Keratinocyte (primary cell): ENCODE results near the gene SEMA3F. TPM values are rescaled to one million over a fixed set of nuclear protein-coding genes. Genes with fewer than 3 reads are reported as not detected.

Source experiments
- DNase-seq: peaks from one replicate; pipeline ENCODE4 v3.0.0-alpha.2; 2011; ENCODE audit warnings: low read depth, missing footprints, low spot score
- FAIRE-seq: peaks from 2 replicates; lab custom pipeline; 2011; peaks lifted over from hg19 to GRCh38; lab: Jason Lieb, UNC
- H2AFZ ChIP-seq: 2 replicates; pipeline ENCODE4 v1.6.0; 2012; ENCODE audit warnings: low read length, control low read depth, inconsistent platforms; ENCODE audit not compliant: control insufficient read depth
- H3K27ac ChIP-seq: 2 replicates; pipeline ENCODE4 v1.5.1; 2011; ENCODE audit warnings: low read length; ENCODE audit not compliant: control insufficient read depth, insufficient read depth
- H3K27me3 ChIP-seq: 3 replicates; pipeline ENCODE4 v1.6.0; 2011; ENCODE audit warnings: low read length; ENCODE audit not compliant: control insufficient read depth, insufficient read depth; ENCODE audit errors: extremely low read depth
- H3K36me3 ChIP-seq, 2 experiments: 2 replicates in 1 of 2; 3 replicates in 1 of 2; pipeline ENCODE4 v1.5.1; 2011; ENCODE audit warnings: low read length in 2 of 2, mild to moderate bottlenecking in 1 of 2; ENCODE audit not compliant: control insufficient read depth in 2 of 2, insufficient read depth in 2 of 2; ENCODE audit errors: extremely low read depth in 1 of 2
- H3K4me1 ChIP-seq: 3 replicates; pipeline ENCODE4 v1.5.1; 2011; ENCODE audit warnings: low read length; ENCODE audit not compliant: control insufficient read depth, insufficient read depth; ENCODE audit errors: extremely low read depth
- H3K4me2 ChIP-seq: 3 replicates; pipeline ENCODE4 v1.6.0; 2011; ENCODE audit warnings: low read depth, low read length; ENCODE audit not compliant: control insufficient read depth, insufficient read depth; ENCODE audit errors: extremely low read depth
- H3K4me3 ChIP-seq, 3 experiments: fragments of 200-600 bp in 1 of 3; sonication (generic) in 1 of 3; 2 replicates in 2 of 3; 3 replicates in 1 of 3; pipeline ENCODE4 v1.5.1; 2011 to 2016; ENCODE audit warnings: low read length in 3 of 3, mild to moderate bottlenecking in 3 of 3, control low read depth in 2 of 3, inconsistent platforms in 1 of 3, low read depth in 1 of 3, mixed read lengths in 1 of 3, mixed run types in 1 of 3, moderate library complexity in 1 of 3; ENCODE audit not compliant: control insufficient read depth in 2 of 3, insufficient read depth in 2 of 3; ENCODE audit errors: extremely low read depth in 1 of 3
- H3K79me2 ChIP-seq: 2 replicates; pipeline ENCODE4 v1.6.0; 2012; ENCODE audit warnings: low read length; ENCODE audit not compliant: control insufficient read depth, insufficient read depth
- H3K9ac ChIP-seq: 3 replicates; pipeline ENCODE4 v1.6.0; 2011; ENCODE audit warnings: low read length; ENCODE audit not compliant: control insufficient read depth, insufficient read depth; ENCODE audit errors: extremely low read depth
- H3K9me1 ChIP-seq: 3 replicates; pipeline ENCODE4 v1.6.0; 2011; ENCODE audit warnings: low read length; ENCODE audit not compliant: control insufficient read depth, insufficient read depth; ENCODE audit errors: extremely low read depth
- H3K9me3 ChIP-seq: 2 replicates; pipeline ENCODE4 v1.5.1; 2012; ENCODE audit warnings: low read depth, low read length; ENCODE audit not compliant: control insufficient read depth
- H4K20me1 ChIP-seq: 3 replicates; pipeline ENCODE4 v1.6.0; 2011; ENCODE audit warnings: low read length; ENCODE audit not compliant: control insufficient read depth, insufficient read depth; ENCODE audit errors: extremely low read depth
- EZH2 ChIP-seq: IDR thresholded peaks from one replicate; pipeline ENCODE4 v1.6.1; 2012; ENCODE audit warnings: inconsistent platforms, mild to moderate bottlenecking, low read length, moderate library complexity
- dilution Hi-C: fragments of 300-500 bp; cut with MboI; formaldehyde crosslinking; loops from one replicate; pipeline ENCODE4 v1.7.0; 2020; ENCODE audit warnings: low sequenced_read_pairs; ENCODE audit not compliant: extremely low pct_ligation_motif_present
- polyA plus RNA-seq, 5 experiments: library from polyadenylated mRNA; depleted of rRNA in 3 of 5; stranded (reverse) in 3 of 5; stranded (forward) in 1 of 5; unstranded in 1 of 5; fragments of >200 nt; gene quantifications; 1 replicate in 1 of 5; 2 replicates in 3 of 5; 3 replicates in 1 of 5; pipeline versions ENCODE4 v1.2.1 to v1.2.3, GENCODE V29; 2011 to 2012; ENCODE audit warnings: missing spikeins in 2 of 5, low read depth in 1 of 5, low replicate concordance in 1 of 5
- TF ChIP-seq, protein P1 (sequence below), 3 experiments: IDR thresholded peaks in 1 of 3; conservative IDR thresholded peaks in 1 of 3; optimal IDR thresholded peaks in 1 of 3; 2 replicates in 2 of 3; 3 replicates in 1 of 3; pipeline versions ENCODE3 to v1.5.1; 2011; ENCODE audit warnings: low read length in 3 of 3, mild to moderate bottlenecking in 3 of 3, moderate library complexity in 2 of 3, control low read depth in 1 of 3, inconsistent platforms in 1 of 3; ENCODE audit not compliant: insufficient read depth in 2 of 3; ENCODE audit errors: extremely low read depth in 1 of 3

SEMA3F gene
- polyA plus RNA-seq, 1 donor (not counting 4 experiments of a cell fraction or from before 2014, with no cell fraction given) = 72.8 TPM

DNA sequence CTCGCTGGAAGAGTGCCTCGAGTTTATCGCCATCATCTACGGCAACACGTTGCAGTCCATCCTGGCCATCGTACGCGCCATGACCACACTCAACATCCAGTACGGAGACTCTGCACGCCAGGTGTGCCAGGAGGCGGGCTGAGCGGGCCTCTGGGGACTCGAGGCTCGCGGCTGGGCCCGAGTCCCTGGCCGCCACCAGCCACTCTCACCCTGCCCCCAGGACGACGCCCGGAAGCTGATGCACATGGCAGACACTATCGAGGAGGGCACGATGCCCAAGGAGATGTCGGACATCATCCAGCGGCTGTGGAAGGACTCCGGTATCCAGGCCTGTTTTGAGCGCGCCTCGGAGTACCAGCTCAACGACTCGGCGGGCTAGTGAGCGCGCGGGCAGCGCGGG is 38.2 kb downstream of the SEMA3F start:
- Histone ChIP-seq H4K20me1 (peaks cover 11% of the 10 kb centered on the region), H3K4me1 (no peaks in the 10 kb centered on the region), H3K9me3 (no peaks in the 10 kb centered on the region), H3K79me2 (no peaks in the 10 kb centered on the region), H3K27me3 (peaks cover 32% of the 10 kb centered on the region), H3K4me2 (no peak overlapping the region), H3K36me3 (peaks cover under 1 to 3% of the 10 kb centered on the region in 2 experiments), H3K9ac (no peak overlapping the region), H3K4me3 (no peak overlapping the region), H3K27ac (no peak overlapping the region), H2AFZ (no peak overlapping the region), H3K9me1 (no peaks in the 10 kb centered on the region)
- no peak for DNase-seq
- TF ChIP-seq, protein P1, sequence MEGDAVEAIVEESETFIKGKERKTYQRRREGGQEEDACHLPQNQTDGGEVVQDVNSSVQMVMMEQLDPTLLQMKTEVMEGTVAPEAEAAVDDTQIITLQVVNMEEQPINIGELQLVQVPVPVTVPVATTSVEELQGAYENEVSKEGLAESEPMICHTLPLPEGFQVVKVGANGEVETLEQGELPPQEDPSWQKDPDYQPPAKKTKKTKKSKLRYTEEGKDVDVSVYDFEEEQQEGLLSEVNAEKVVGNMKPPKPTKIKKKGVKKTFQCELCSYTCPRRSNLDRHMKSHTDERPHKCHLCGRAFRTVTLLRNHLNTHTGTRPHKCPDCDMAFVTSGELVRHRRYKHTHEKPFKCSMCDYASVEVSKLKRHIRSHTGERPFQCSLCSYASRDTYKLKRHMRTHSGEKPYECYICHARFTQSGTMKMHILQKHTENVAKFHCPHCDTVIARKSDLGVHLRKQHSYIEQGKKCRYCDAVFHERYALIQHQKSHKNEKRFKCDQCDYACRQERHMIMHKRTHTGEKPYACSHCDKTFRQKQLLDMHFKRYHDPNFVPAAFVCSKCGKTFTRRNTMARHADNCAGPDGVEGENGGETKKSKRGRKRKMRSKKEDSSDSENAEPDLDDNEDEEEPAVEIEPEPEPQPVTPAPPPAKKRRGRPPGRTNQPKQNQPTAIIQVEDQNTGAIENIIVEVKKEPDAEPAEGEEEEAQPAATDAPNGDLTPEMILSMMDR (optimal IDR thresholded peaks at IDR 0.05 in 1 of 3, IDR thresholded peaks at IDR 0.05 in 1 of 3, conservative IDR thresholded peaks at IDR 0.05 in 1 of 3; ENCODE audit: extremely low read depth in 1 of 3, insufficient read depth in 2 of 3, low read length in 3 of 3) = no peak
- peak; percentile 15 for TF ChIP-seq EZH2
- dilution Hi-C loops = no loop called here
- FAIRE-seq = no peak

DNA sequence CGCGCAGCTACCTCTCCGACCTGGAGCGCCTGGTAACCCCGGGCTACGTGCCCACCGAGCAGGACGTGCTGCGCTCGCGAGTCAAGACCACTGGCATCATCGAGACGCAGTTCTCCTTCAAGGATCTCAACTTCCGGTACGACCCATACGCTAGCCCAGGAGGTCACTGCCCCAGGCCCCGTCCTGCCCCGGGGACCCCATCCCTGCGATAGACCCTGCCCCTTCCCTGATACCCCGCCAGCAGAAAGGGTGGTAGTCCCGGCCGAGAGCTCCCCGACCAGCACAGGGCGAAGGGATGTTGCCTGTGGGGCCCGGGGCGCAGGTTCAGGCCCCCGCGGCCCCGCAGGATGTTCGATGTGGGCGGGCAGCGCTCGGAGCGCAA is 38.6 kb downstream of the SEMA3F start:
- no peak for DNase-seq
- Histone ChIP-seq H3K9me3 (no peaks in the 10 kb centered on the region), H3K9me1 (no peaks in the 10 kb centered on the region), H4K20me1 (peaks cover 11% of the 10 kb centered on the region), H3K79me2 (no peaks in the 10 kb centered on the region), H3K27ac (no peak overlapping the region), H3K4me1 (no peaks in the 10 kb centered on the region), H3K36me3 (no peaks in the 10 kb centered on the region), H2AFZ (no peak overlapping the region), H3K9ac (no peak overlapping the region), H3K4me3 (no peak overlapping the region), H3K27me3 (peaks cover 32% of the 10 kb centered on the region), H3K4me2 (no peak overlapping the region)
- no peak for TF ChIP-seq EZH2
- TF ChIP-seq, protein P1 (optimal IDR thresholded peaks at IDR 0.05 in 1 of 3, IDR thresholded peaks at IDR 0.05 in 1 of 3, conservative IDR thresholded peaks at IDR 0.05 in 1 of 3; ENCODE audit: extremely low read depth in 1 of 3, insufficient read depth in 2 of 3, low read length in 3 of 3) = no peak
- dilution Hi-C loops = no loop called here
- no peak for FAIRE-seq
